CD8-positive, alpha-beta memory T cell (primary cell): ENCODE results near the gene TMEM266. TPM values are rescaled to one million over a fixed set of nuclear protein-coding genes. Genes with fewer than 3 reads are reported as not detected.
A peak's percentile ranks its signal among the peaks of the same experiment; 100 is the strongest.

Experiments used
- CTCF ChIA-PET: fragments of 350-600 bp; sonication (Branson Sonifier 250); formaldehyde crosslinking; loops from one replicate; lab custom pipeline; 2021; ENCODE audit warnings: antibody characterized with exemption; lab: Charles Lee
- POLR2A ChIA-PET: fragments of 350-600 bp; sonication (Branson Sonifier 250); formaldehyde crosslinking; loops from one replicate; lab custom pipeline; 2021; ENCODE audit warnings: antibody characterized with exemption; lab: Charles Lee
- DNase-seq, 5 donors: peaks; one replicate each; pipeline versions ENCODE4 v3.0.0 to v3.0.0-alpha.2; 2020 to 2022; ENCODE audit warnings: mixed read lengths in 1 of 5
- H3K27ac ChIP-seq: one replicate; pipeline ENCODE4 v1.7.0; 2013; ENCODE audit warnings: low read depth, mild to moderate bottlenecking, low read length, moderate library complexity
- H3K27me3 ChIP-seq: 2 replicates; pipeline ENCODE4 v1.7.0; 2013; ENCODE audit warnings: low read length, mild to moderate bottlenecking; ENCODE audit not compliant: insufficient read depth, poor library complexity, severe bottlenecking
- H3K36me3 ChIP-seq: 2 replicates; pipeline ENCODE4 v1.7.0; 2013; ENCODE audit warnings: mild to moderate bottlenecking, low read length, moderate library complexity; ENCODE audit not compliant: insufficient read depth
- H3K4me1 ChIP-seq: 2 replicates; pipeline ENCODE4 v1.7.0; 2013; ENCODE audit warnings: mild to moderate bottlenecking, low read length, moderate library complexity; ENCODE audit not compliant: insufficient read depth
- H3K4me3 ChIP-seq: 2 replicates; pipeline ENCODE4 v1.7.0; 2013; ENCODE audit warnings: mild to moderate bottlenecking, low read length
- H3K9me3 ChIP-seq: 2 replicates; pipeline ENCODE4 v1.7.0; 2013; ENCODE audit warnings: mild to moderate bottlenecking, low read length
- H3K27ac Mint-ChIP-seq, 8 donors: one replicate each; pipeline ENCODE4 v1.8.0; 2020 to 2021; ENCODE audit warnings: mixed read lengths in 8 of 8, mild to moderate bottlenecking in 6 of 8, inconsistent platforms in 3 of 8, moderate library complexity in 3 of 8
- H3K27me3 Mint-ChIP-seq, 2 donors: one replicate each; pipeline ENCODE4 v1.8.0; 2020 to 2021; ENCODE audit warnings: mixed read lengths in 2 of 2, mild to moderate bottlenecking in 1 of 2, moderate library complexity in 1 of 2
- H3K36me3 Mint-ChIP-seq, 3 donors: one replicate each; pipeline ENCODE4 v1.8.0; 2020 to 2021; ENCODE audit warnings: mixed read lengths in 3 of 3, inconsistent platforms in 1 of 3, mild to moderate bottlenecking in 1 of 3
- H3K4me1 Mint-ChIP-seq, 3 donors: one replicate each; pipeline ENCODE4 v1.8.0; 2020 to 2021; ENCODE audit warnings: mixed read lengths in 3 of 3, inconsistent platforms in 1 of 3, mild to moderate bottlenecking in 1 of 3
- H3K4me3 Mint-ChIP-seq, 7 donors: one replicate each; pipeline ENCODE4 v1.8.0; 2020 to 2021; ENCODE audit warnings: mixed read lengths in 7 of 7, mild to moderate bottlenecking in 6 of 7, moderate library complexity in 4 of 7, inconsistent platforms in 2 of 7
- H3K9me3 Mint-ChIP-seq, 5 donors: one replicate each; pipeline ENCODE4 v1.8.0; 2020 to 2022; ENCODE audit warnings: mixed read lengths in 5 of 5, mild to moderate bottlenecking in 3 of 5, moderate library complexity in 2 of 5, inconsistent platforms in 1 of 5
- polyA plus RNA-seq: library from polyadenylated mRNA; unstranded; fragments of 300-500 nt; fragmentation: Illumina TruSeq; gene quantifications from one replicate; pipeline ENCODE4 v1.2.3, GENCODE V29; 2021
- total RNA-seq, 2 experiments: library from RNA; stranded (reverse); gene quantifications; one replicate each; pipeline ENCODE4 v1.2.3, GENCODE V29; 2021

Gene TMEM266
- total and polyA plus RNA-seq, 3 experiments from 2014 or later: 0.11 TPM; not detected in 1

DNA sequence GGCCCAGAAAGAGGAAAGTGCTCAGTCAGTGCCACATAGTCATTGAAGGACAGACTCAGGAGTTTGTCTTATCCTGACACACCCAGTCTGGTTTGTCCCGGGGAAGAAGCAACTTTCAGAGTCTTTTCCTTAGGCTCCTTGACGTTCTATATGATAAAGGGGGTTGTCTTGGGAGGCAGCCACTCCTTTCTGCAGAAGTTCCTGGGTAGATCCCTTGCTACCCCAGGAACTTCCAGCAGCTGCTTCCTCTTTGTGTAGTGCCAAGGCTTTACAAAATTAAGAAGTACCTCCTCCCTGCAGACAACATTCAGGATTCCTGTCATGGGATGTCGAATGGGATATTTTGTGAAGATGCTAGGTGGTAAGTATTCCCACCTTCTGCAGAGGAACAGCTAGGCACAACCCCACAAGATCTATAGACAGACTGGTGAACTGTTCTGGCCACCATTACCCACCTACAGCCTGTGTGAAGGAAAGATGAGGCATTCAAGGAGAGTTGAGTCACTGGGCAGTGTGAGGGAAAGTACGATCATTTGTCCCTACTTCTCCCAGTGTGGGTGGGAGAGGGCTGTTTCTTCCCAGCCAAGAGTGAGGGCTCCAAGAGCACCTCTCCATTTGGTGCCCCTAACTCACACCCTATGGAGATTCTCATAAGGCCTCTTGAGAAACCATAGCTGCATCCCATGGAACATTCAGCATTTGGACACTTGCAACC lies 11.3 kb downstream of the TMEM266 start:
- POLR2A ChIA-PET: no interaction called here
- Mint-ChIP-seq H3K36me3 (peaks cover 0 to 4% (median 0%) of the 10 kb centered on the region in 3 donors), H3K27me3 (peaks cover 13 to 34% of the 10 kb centered on the region in 2 donors), H3K4me1 (peaks cover 0 to 1% (median under 1%) of the 10 kb centered on the region in 3 donors), H3K4me3 (no peak overlapping the region), H3K27ac (peak overlapping the region in 1 of 8 donors; percentile 25), H3K9me3 (no peaks in the 10 kb centered on the region)
- no peaks in the 10 kb centered on the region for H3K27me3 ChIP-seq
- no peaks in the 10 kb centered on the region for H3K9me3 ChIP-seq
- CTCF ChIA-PET: no interaction called here
- H3K36me3 ChIP-seq: no peaks in the 10 kb centered on the region
- H3K27ac ChIP-seq: no peak overlapping the region
- no peaks in the 10 kb centered on the region for H3K4me1 ChIP-seq
- DNase-seq: no peak
- no peak overlapping the region for H3K4me3 ChIP-seq

DNA sequence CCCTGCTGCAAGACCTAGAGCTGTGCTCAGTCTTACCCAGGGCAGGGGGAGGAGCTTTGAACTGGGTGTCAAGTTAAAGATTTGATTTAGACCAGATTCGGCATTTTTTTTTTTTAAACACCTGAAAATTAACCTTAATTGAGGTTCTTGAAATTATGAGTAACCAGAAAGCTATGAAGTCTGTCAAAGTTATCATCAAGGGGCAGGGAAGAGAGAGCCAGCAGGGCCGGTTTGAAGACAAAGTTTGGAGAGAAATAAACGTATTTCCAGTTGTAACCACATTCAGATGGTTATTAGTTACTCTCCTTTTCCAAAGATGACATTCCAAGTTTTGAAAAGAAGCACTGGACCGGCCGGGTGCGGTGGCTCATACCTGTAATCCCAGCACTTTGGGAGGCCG lies 12.0 kb downstream of the TMEM266 start:
- POLR2A ChIA-PET: no interaction called here
- Mint-ChIP-seq H3K36me3 (peaks cover 0 to 4% (median 0%) of the 10 kb centered on the region in 3 donors), H3K4me3 (no peak overlapping the region), H3K27me3 (peaks cover 8 to 30% of the 10 kb centered on the region in 2 donors), H3K4me1 (no peaks in the 10 kb centered on the region), H3K27ac (no peak overlapping the region), H3K9me3 (no peaks in the 10 kb centered on the region)
- H3K9me3 ChIP-seq: no peaks in the 10 kb centered on the region
- no peaks in the 10 kb centered on the region for H3K36me3 ChIP-seq
- CTCF ChIA-PET: no interaction called here
- no peaks in the 10 kb centered on the region for H3K27me3 ChIP-seq
- H3K4me1 ChIP-seq: no peaks in the 10 kb centered on the region
- DNase-seq: no peak
- no peak overlapping the region for H3K4me3 ChIP-seq
- no peak overlapping the region for H3K27ac ChIP-seq

DNA sequence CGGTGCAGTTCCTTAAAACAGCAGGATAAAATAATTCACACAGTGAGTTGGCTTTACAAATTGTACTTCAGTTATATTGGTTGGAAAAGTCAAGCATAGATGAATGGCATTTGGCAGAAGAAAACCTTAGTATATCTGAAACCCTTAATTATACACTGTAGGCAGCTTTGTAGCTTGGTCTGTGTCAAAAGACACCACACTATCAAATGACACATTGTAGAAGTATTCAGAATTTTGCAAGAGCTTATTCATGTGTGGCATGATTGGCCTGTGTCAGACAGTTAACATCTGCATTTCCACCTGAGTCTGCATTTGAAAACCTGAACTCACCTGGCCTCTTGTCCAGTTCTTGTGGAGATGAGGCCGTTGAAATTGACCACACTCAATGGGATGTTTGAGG lies 13.8 kb downstream of the TMEM266 start:
- Mint-ChIP-seq H3K36me3 (peaks cover 0 to 4% (median 0%) of the 10 kb centered on the region in 3 donors), H3K9me3 (no peaks in the 10 kb centered on the region), H3K4me1 (no peaks in the 10 kb centered on the region), H3K27me3 (peaks cover 9 to 20% of the 10 kb centered on the region in 2 donors), H3K4me3 (no peak overlapping the region), H3K27ac (no peak overlapping the region)
- H3K27me3 ChIP-seq: no peaks in the 10 kb centered on the region
- H3K4me3 ChIP-seq: no peak overlapping the region
- H3K9me3 ChIP-seq: no peaks in the 10 kb centered on the region
- DNase-seq: no peak
- H3K4me1 ChIP-seq: no peaks in the 10 kb centered on the region
- H3K27ac ChIP-seq: no peak overlapping the region
- CTCF ChIA-PET: no interaction called here
- no peaks in the 10 kb centered on the region for H3K36me3 ChIP-seq
- POLR2A ChIA-PET: no interaction called here

DNA sequence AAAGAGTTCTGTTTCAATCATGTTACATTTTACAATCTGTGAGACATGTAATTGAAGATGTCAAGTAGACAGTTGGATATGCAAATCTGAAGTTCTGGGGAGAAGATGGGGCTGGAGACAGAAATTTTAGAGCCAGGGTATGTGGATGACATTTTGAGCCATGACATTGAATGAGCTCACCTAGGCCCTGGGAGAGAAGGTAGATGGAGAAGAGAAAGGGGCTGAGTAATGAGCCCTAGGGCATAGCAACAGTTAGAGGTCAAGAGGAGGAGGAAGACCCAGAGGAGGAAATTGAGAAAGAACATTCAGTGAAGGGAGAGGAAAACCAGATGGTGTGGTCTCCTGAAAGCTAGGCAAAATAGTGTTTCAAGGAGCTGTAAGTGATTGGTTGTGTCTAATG lies 15.3 kb downstream of the TMEM266 start:
- Histone ChIP-seq H3K27ac (no peak overlapping the region), H3K36me3 (no peaks in the 10 kb centered on the region), H3K9me3 (no peaks in the 10 kb centered on the region), H3K4me1 (no peaks in the 10 kb centered on the region), H3K27me3 (no peaks in the 10 kb centered on the region), H3K4me3 (no peak overlapping the region)
- H3K27ac Mint-ChIP-seq: no peak overlapping the region
- no peaks in the 10 kb centered on the region for H3K4me1 Mint-ChIP-seq
- POLR2A ChIA-PET: no interaction called here
- H3K27me3 Mint-ChIP-seq: peaks cover 10 to 13% of the 10 kb centered on the region in 2 donors
- H3K4me3 Mint-ChIP-seq: no peak overlapping the region
- H3K9me3 Mint-ChIP-seq: no peaks in the 10 kb centered on the region
- no peaks in the 10 kb centered on the region for H3K36me3 Mint-ChIP-seq
- CTCF ChIA-PET: no interaction called here
- no peak for DNase-seq

DNA sequence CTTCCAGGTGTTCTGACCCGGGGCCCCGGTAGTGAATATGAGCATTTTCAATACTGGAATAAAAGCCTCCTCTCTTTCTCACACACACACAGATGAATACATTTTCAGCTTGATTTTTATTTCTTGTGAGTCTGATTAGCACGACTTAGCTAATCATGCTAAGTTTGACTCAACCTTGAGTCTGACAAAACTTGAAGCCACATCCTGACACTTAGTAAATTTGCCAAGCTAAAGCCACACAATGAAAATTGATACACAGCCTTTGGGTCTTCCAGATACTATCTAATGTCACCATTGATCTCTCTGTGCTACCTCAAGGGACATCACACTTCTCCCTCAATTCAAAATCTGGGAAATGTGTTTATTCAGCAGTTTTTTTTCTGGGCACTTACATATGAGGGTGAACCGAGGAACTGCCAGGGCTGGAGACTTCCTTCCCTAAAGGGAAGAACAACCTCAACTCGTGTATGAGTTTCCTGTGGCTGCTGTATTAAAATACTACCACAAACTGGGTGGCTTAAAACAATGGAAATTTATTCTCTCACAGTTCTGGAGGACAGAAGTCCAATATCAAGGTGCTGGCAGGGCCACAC lies 18.6 kb downstream of the TMEM266 start:
- Histone ChIP-seq H3K4me1 (no peaks in the 10 kb centered on the region), H3K27me3 (no peaks in the 10 kb centered on the region), H3K36me3 (no peaks in the 10 kb centered on the region), H3K27ac (no peak overlapping the region), H3K9me3 (no peaks in the 10 kb centered on the region), H3K4me3 (no peak overlapping the region)
- Mint-ChIP-seq H3K27me3 (peaks cover 4 to 16% of the 10 kb centered on the region in 2 donors), H3K36me3 (no peaks in the 10 kb centered on the region), H3K9me3 (no peaks in the 10 kb centered on the region), H3K4me1 (no peaks in the 10 kb centered on the region), H3K4me3 (no peak overlapping the region), H3K27ac (no peak overlapping the region)
- POLR2A ChIA-PET: no interaction called here
- CTCF ChIA-PET: interaction anchor here (1.6 to 1.7 kb wide), 2 partner anchors 9 to 20 kb away, joined by 3 to 4 read pairs; no protein-coding TSS in a partner anchor
- no peak for DNase-seq

DNA sequence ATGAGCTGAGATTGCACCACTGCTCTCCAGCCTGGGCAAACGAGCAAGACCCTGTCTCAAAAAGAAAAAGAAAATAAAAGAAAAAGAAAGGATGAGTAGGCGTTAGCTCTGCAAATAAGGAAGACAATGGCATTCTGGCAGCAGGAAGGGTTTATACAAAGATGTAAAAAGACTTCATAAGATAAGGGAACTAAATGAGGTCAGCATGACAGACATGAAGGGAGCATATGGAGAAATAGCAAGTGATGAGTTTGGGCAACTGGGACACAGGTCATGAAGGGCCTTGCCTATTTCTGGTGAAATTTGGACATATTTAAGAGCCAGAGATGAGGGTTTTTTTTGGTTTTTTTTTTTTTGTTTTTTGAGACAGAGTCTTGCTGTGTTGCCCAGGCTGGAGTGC lies 24.5 kb downstream of the TMEM266 start:
- H3K36me3 ChIP-seq: no peaks in the 10 kb centered on the region
- Mint-ChIP-seq H3K27me3 (peaks cover 9 to 45% of the 10 kb centered on the region in 2 donors), H3K4me3 (no peak overlapping the region), H3K4me1 (peaks cover 0 to 4% (median 0%) of the 10 kb centered on the region in 3 donors), H3K36me3 (no peaks in the 10 kb centered on the region), H3K27ac (peak overlapping the region in 1 of 8 donors; percentile 58), H3K9me3 (peaks cover 0 to 1% (median 0%) of the 10 kb centered on the region in 5 donors)
- H3K27ac ChIP-seq: no peak overlapping the region
- ChIA-PET CTCF (no interaction called here), POLR2A (no interaction called here)
- H3K9me3 ChIP-seq: no peaks in the 10 kb centered on the region
- H3K27me3 ChIP-seq: no peaks in the 10 kb centered on the region
- DNase-seq: no peak
- no peaks in the 10 kb centered on the region for H3K4me1 ChIP-seq
- H3K4me3 ChIP-seq: no peak overlapping the region

DNA sequence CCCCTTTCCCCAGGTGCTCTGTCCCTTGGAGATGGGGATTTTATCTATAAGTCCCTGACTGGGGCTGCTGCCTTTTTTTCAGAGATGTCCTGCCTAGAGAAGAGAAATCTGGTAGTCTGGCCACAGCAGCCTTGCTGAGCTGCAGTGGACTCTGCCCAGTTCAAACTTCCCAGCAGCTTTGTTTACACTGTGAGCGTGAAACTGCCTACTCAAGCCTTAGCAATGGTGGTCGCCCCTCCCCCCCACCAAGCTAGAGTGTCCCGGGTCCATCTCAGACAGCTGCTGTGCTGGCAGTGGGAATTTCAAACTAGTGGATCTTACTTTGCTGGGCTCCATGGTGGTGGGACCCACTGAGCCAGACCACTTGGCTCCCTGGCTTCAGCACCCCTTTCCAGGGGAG lies 38.9 kb downstream of the TMEM266 start:
- peaks cover 35 to 81% of the 10 kb centered on the region in 2 donors for H3K27me3 Mint-ChIP-seq
- DNase-seq: no peak
- Histone ChIP-seq H3K4me3 (no peak overlapping the region), H3K27me3 (no peaks in the 10 kb centered on the region), H3K36me3 (no peaks in the 10 kb centered on the region), H3K4me1 (no peaks in the 10 kb centered on the region), H3K9me3 (no peaks in the 10 kb centered on the region), H3K27ac (no peak overlapping the region)
- no peaks in the 10 kb centered on the region for H3K4me1 Mint-ChIP-seq
- no peak overlapping the region for H3K27ac Mint-ChIP-seq
- CTCF ChIA-PET: no interaction called here
- POLR2A ChIA-PET: no interaction called here
- no peak overlapping the region for H3K4me3 Mint-ChIP-seq
- H3K36me3 Mint-ChIP-seq: no peaks in the 10 kb centered on the region
- peaks cover 0 to 3% (median 0%) of the 10 kb centered on the region in 5 donors for H3K9me3 Mint-ChIP-seq

DNA sequence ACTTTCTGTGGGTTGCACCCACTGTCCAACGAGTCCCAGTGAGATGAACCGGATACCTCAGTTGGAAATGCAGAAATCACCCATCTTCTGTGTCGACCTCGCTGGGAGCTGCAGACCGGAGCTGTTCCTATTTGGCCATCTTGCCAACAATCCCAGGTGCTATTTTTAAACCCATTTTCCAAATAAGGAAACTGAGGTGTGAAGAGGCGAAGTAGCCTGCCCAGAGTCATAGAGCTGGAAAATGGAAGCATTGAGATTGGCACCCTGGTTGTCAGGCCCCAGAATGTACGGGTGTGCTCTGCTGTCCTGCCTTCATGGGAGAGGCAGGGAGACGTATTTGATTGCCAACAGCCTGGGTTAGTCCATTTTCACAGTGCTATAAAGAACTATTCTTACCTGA lies 39.6 kb downstream of the TMEM266 start:
- no peaks in the 10 kb centered on the region for H3K9me3 Mint-ChIP-seq
- no peak overlapping the region for H3K4me3 Mint-ChIP-seq
- H3K4me3 ChIP-seq: no peak overlapping the region
- ChIA-PET POLR2A (no interaction called here), CTCF (no interaction called here)
- H3K9me3 ChIP-seq: no peaks in the 10 kb centered on the region
- H3K36me3 ChIP-seq: no peaks in the 10 kb centered on the region
- H3K4me1 Mint-ChIP-seq: no peaks in the 10 kb centered on the region
- H3K27ac ChIP-seq: no peak overlapping the region
- H3K27ac Mint-ChIP-seq: no peak overlapping the region
- no peaks in the 10 kb centered on the region for H3K36me3 Mint-ChIP-seq
- DNase-seq: no peak
- peaks cover 36 to 75% of the 10 kb centered on the region in 2 donors for H3K27me3 Mint-ChIP-seq
- no peaks in the 10 kb centered on the region for H3K4me1 ChIP-seq
- no peaks in the 10 kb centered on the region for H3K27me3 ChIP-seq
